Thymus (tissue), 11 donors: Measurements from ENCODE around the gene PICALM. TPM values are rescaled to one million over a fixed set of nuclear protein-coding genes. Genes with fewer than 3 reads are reported as not detected.

Experiments used
- DNase-seq, 9 donors: peaks; one replicate each; pipeline ENCODE4 v3.0.0-alpha.2; 2013; ENCODE audit warnings: low spot score in 9 of 9, low read depth in 6 of 9, missing footprints in 1 of 9
- H3K27ac ChIP-seq, 2 donors: one replicate each; pipeline ENCODE4 v1.5.1; 2013; ENCODE audit warnings: control low read depth in 1 of 2, low read depth in 1 of 2, low read length in 1 of 2, mild to moderate bottlenecking in 1 of 2, moderate library complexity in 1 of 2
- H3K27me3 ChIP-seq, 2 donors: one replicate each; pipeline ENCODE4 v1.5.1; 2013; ENCODE audit warnings: low read length in 1 of 2; ENCODE audit not compliant: control insufficient read depth in 2 of 2, insufficient read depth in 1 of 2
- H3K36me3 ChIP-seq, 2 donors: one replicate each; pipeline ENCODE4 v1.5.1; 2013; ENCODE audit warnings: low read length in 1 of 2, mild to moderate bottlenecking in 1 of 2, moderate library complexity in 1 of 2; ENCODE audit not compliant: control insufficient read depth in 2 of 2, insufficient read depth in 2 of 2
- H3K4me1 ChIP-seq, 2 donors: one replicate each; pipeline ENCODE4 v1.5.1; 2013; ENCODE audit warnings: low read length in 2 of 2; ENCODE audit not compliant: control insufficient read depth in 2 of 2, insufficient read depth in 2 of 2
- H3K4me3 ChIP-seq, 2 donors: one replicate each; pipeline ENCODE4 v1.5.1; 2013; ENCODE audit warnings: low read length in 2 of 2, control low read depth in 1 of 2, mild to moderate bottlenecking in 1 of 2
- H3K9me3 ChIP-seq, 2 donors: one replicate each; pipeline ENCODE4 v1.5.1; 2013; ENCODE audit warnings: low read length in 1 of 2, mild to moderate bottlenecking in 1 of 2; ENCODE audit not compliant: control insufficient read depth in 2 of 2, insufficient read depth in 1 of 2
- WGBS: extraction: QIAGEN DNeasy Blood & Tissue Kit; methylation state at CpG from one replicate; pipeline ENCODE4 v1.1.7; 2013; 5-methylcytosine and 5-hydroxymethylcytosine counted together
- polyA plus RNA-seq: library from polyadenylated mRNA; stranded (reverse); fragments of 200-250 nt; gene quantifications from one replicate; pipeline ENCODE4 v1.2.3, GENCODE V29; 2013
- total RNA-seq: library from RNA; stranded (reverse); fragments of 120-200 nt; gene quantifications from one replicate; pipeline ENCODE4 v1.2.4, GENCODE V29; 2013
- donor health status: healthy.

Gene PICALM
- total and polyA plus RNA-seq, 2 donors, result 93.1 to 111 TPM

DNA sequence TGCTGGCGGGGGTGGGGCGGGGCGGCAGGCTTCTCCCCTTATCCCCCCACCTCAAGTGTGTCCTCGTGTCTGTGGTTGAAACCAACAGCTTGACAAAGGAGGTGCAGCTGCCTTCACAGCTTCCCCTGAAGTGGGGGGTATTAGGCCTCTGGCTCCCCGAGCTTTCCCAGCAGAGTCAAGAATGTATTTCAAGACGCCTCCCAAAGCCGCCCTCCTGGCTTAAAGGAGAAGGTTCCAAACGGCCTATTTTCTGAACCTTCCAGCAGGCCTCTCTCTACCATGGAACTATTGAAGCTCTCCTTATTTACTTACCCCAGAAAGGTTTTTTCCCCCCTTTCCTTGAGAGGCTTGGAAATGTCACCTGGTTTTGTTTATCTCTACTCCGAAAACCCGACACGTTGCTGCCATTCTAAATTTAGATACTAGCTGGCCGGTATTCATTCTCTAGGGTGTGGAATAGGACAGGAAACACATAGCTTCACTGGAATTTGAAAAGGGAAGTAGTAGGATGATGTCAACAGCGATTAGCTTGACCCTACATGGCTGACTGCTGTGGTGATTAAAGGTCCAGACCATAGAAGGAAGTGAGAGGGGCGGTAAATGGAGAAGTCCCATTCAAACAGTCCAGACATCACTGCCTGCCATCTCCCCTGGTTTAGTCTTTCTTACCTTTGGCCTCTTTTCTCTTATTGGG, 671 bp upstream of the PICALM start:
- H3K9me3 ChIP-seq, result no peaks in the 10 kb centered on the region
- H3K4me1 ChIP-seq, result peaks cover 13 to 17% of the 10 kb centered on the region in 2 donors
- no peaks in the 10 kb centered on the region for H3K27me3 ChIP-seq
- peak overlapping the region; percentile 46 to 99 for H3K4me3 ChIP-seq
- H3K36me3 ChIP-seq, result no peaks in the 10 kb centered on the region
- peak overlapping the region; percentile 92 to 96 for H3K27ac ChIP-seq
- 5% methylated on average over 14 of the region's 14 CpGs for WGBS
- DNase-seq, result peak in 2 of 9 donors; percentile 14 to 18

DNA sequence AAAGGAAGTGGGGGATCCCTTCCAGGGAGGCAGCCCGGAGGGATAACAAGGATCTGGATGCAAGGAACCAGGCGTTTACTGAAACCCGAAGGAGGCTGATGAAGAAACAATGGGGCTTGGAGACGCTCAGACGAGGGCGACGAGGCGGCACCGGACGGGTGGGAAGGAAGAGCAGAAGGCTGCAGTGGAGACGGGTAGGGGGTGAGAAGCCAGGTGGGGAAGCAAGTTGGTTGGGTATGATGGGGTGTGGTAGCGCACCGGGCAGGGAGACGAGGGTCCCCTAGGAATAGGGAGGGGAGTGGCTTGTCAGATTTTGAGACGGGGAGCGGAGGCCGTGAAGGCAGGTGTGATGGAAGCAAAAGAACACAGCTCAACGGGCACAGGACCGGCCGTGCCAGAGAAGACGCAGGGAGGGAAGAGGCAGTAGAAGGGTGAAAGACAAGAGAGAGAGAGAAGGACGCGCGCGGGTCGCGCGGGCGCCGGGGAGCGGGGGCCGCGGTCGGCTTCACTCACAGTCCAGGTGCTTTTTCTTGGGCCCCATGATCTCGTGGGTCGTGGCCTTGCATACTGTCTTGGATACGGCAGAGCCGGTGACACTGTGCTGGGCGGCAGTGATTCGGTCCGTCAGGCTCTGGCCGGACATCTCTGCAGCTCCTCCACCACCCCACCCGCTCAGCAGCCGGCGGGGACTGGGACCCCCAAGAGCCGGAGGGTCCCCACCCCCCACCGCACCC, 579 bp downstream of the PICALM start:
- Histone ChIP-seq H3K27ac (peak overlapping the region; percentile 83 to 96), H3K9me3 (no peaks in the 10 kb centered on the region), H3K27me3 (no peaks in the 10 kb centered on the region), H3K4me3 (peak overlapping the region; percentile 88 to 99), H3K36me3 (no peaks in the 10 kb centered on the region), H3K4me1 (peaks cover 13 to 21% of the 10 kb centered on the region in 2 donors)
- peak in 6 of 9 donors; percentile 27 to 58 (median 37) for DNase-seq
- WGBS, result under 1% methylated on average over 47 of the region's 47 CpGs

DNA sequence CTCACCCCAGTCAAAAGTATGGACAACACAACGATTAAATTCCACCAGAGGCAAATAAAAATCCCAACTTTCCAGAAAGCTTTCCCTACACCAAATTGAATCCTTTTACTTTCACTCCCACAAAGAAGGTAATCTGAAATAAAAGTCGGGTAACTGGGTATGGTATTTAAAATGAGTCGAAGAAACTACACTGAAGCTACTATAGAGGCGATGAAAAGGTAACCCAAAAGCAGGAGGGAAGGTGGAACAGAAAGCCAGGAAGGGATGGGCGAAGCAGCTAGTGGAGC, 1.1 kb downstream of the PICALM start:
- Histone ChIP-seq H3K4me1 (peaks cover 13 to 21% of the 10 kb centered on the region in 2 donors), H3K27me3 (no peaks in the 10 kb centered on the region), H3K4me3 (peak overlapping the region; percentile 88 to 99), H3K36me3 (no peaks in the 10 kb centered on the region), H3K9me3 (no peaks in the 10 kb centered on the region), H3K27ac (peak overlapping the region; percentile 83 to 96)
- WGBS, result 0% methylated on average over 5 of the region's 5 CpGs
- DNase-seq, result peak in 1 of 9 donors; percentile 29

DNA sequence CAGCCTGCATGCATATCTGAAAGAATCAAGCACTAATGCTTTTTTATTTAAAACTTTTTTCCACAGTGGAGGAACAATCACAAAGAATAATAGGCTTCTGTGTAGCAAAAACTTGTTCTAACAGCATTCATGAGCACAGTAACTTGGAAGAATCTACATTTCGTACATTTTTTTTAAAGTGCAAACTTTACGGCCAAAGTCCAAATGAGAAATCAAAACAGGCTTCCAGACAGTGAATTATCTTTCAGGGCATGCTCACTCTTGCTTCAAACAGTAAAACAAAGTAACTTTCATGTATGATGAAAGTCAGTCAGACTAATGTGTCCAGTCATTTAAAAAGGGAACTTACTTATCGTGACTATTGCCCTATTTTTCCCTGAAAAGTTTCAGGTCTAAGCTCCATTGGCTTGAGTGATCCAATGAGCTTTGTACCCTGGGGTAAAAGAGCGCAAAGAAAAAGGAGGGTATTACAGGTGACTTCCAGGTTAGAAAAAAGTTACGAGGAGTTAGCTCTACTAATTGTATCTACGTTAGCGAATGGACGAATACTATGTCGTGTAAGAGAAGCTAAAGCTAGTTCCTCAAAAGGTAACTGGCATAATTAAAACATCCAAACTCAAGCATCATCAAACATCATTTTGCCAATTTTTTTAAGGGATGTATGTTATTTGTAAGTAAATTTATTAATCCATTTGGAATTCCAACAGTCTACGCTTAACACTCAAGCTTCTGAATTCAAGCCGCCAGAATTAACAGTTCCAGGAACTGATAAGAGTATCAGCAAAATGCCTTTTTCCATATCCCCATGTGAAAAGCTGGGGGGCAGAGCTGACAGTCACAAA, 1.7 kb downstream of the PICALM start:
- peak in 4 of 9 donors; percentile 13 to 57 (median 30) for DNase-seq
- Histone ChIP-seq H3K4me1 (peaks cover 13 to 23% of the 10 kb centered on the region in 2 donors), H3K27me3 (no peaks in the 10 kb centered on the region), H3K4me3 (peak overlapping the region; percentile 88 to 99), H3K9me3 (no peaks in the 10 kb centered on the region), H3K27ac (peak overlapping the region; percentile 46 to 83), H3K36me3 (no peaks in the 10 kb centered on the region)
- 1% methylated on average over 11 of the region's 11 CpGs for WGBS

DNA sequence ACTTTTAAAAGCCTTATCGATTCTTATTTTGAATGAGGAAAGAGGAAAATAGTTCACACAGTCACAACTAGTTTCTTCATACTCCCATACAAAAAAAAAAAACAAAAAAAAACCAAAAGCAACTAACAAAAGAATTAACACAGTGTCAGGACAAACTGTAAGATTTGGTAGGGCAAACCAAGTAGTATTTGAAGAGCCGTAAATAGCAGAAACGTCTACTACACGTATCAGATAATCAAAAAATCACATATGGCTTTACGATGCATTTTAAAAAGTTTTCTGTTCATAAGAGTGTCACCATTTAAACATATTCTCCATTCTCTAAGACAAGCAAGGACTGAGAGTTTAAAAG, 2.3 kb downstream of the PICALM start:
- peak overlapping the region in 1 of 2 donors; percentile 83 for H3K27ac ChIP-seq
- peak overlapping the region; percentile 88 to 99 for H3K4me3 ChIP-seq
- no peaks in the 10 kb centered on the region for H3K27me3 ChIP-seq
- 3% methylated on average over 5 of the region's 5 CpGs for WGBS
- peaks cover 13 to 23% of the 10 kb centered on the region in 2 donors for H3K4me1 ChIP-seq
- H3K36me3 ChIP-seq, result no peaks in the 10 kb centered on the region
- DNase-seq, result peak in 1 of 9 donors; percentile 26
- H3K9me3 ChIP-seq, result no peaks in the 10 kb centered on the region

- Histone ChIP-seq H3K36me3 (no peaks in the 10 kb centered on the region), H3K27me3 (no peaks in the 10 kb centered on the region), H3K4me3 (peak overlapping the region; percentile 88 to 99), H3K9me3 (no peaks in the 10 kb centered on the region), H3K4me1 (peaks cover 13 to 23% of the 10 kb centered on the region in 2 donors), H3K27ac (no peak overlapping the region)
- DNase-seq, result no peak
- WGBS, result 27% methylated on average over 3 of the region's 3 CpGs
These were observed 2.9 kb downstream of the PICALM start for GRCh38 chr11:86066033-86066432.

- Histone ChIP-seq H3K36me3 (no peaks in the 10 kb centered on the region), H3K4me3 (no peak overlapping the region), H3K27ac (no peak overlapping the region), H3K4me1 (peaks cover 7 to 14% of the 10 kb centered on the region in 2 donors), H3K27me3 (no peaks in the 10 kb centered on the region), H3K9me3 (no peaks in the 10 kb centered on the region)
- DNase-seq, result no peak
- WGBS, result 87% methylated on average over 5 of the region's 5 CpGs
These were observed 4.6 kb downstream of the PICALM start for GRCh38 chr11:86064220-86064803.

DNA sequence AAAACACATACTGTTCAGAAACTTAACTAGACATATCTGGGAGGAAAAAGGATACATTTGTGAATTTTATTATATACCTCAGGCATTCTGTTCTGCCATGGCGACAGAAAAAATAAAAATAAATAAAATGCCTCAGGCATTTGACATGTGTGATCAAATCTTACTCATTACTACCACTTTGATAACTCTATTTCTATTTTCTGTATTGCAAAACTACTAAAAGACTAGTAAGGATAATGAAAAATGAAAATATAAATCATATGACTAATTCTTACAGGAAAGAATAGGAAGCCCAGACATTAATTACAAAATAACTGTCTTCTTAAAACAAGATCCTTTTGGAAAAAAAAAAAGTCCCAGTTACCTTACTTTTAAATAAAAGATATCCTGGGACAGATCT, 5.3 kb downstream of the PICALM start:
- WGBS, result 87% methylated on average over 1 of the region's 1 CpG
- Histone ChIP-seq H3K27ac (no peak overlapping the region), H3K4me1 (peaks cover 7 to 13% of the 10 kb centered on the region in 2 donors), H3K27me3 (no peaks in the 10 kb centered on the region), H3K9me3 (no peaks in the 10 kb centered on the region), H3K36me3 (no peaks in the 10 kb centered on the region), H3K4me3 (no peak overlapping the region)
- DNase-seq, result no peak
